SK-MEL-5 (cell line): ENCODE results near the gene SPSB3. TPM values are rescaled to one million over a fixed set of nuclear protein-coding genes. Genes with fewer than 3 reads are reported as not detected.

Experiments used
- DNase-seq: peaks from one replicate; pipeline ENCODE4 v3.0.0-alpha.2; 2016; ENCODE audit warnings: low read depth, low spot score
- in situ Hi-C: cut with HindIII; loops from 2 replicates; pipeline ENCODE4 v1.10.0; 2016; ENCODE audit warnings: low sequenced_read_pairs, high pct_unique_total_duplicates, low pct_unique_long_range_greater_than_20kb
- total RNA-seq: library from RNA; depleted of rRNA; stranded (reverse); fragments of >200 nt; shearing (Covaris generic); gene quantifications from 2 replicates; pipeline ENCODE4 v1.2.3, GENCODE V29; 2014

SPSB3 gene
- total RNA-seq, 1 experiment from 2014 or later = 13.1 TPM

DNA sequence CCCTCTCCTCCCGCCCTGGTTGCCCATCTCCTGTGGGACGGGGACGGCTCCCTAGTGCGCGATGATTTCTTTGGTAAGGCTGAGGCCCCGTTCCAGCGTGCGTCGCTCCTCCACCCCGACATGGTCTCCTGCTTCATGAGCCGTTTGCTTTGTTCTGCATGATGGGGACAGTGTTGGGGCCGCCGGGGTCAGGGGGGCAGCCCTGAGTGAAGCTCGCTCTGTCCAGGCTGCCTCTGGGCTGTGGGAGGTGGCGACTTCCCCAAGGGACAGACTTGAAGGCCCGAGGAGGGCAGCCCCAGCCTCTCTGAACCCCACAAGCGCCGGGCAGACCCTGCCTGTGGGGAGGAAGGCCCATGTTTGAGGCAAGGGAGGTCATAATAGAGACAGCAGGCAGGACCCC, 23.4 kb downstream of the SPSB3 start:
- DNase-seq = no peak
- in situ Hi-C loops = no loop called here

DNA sequence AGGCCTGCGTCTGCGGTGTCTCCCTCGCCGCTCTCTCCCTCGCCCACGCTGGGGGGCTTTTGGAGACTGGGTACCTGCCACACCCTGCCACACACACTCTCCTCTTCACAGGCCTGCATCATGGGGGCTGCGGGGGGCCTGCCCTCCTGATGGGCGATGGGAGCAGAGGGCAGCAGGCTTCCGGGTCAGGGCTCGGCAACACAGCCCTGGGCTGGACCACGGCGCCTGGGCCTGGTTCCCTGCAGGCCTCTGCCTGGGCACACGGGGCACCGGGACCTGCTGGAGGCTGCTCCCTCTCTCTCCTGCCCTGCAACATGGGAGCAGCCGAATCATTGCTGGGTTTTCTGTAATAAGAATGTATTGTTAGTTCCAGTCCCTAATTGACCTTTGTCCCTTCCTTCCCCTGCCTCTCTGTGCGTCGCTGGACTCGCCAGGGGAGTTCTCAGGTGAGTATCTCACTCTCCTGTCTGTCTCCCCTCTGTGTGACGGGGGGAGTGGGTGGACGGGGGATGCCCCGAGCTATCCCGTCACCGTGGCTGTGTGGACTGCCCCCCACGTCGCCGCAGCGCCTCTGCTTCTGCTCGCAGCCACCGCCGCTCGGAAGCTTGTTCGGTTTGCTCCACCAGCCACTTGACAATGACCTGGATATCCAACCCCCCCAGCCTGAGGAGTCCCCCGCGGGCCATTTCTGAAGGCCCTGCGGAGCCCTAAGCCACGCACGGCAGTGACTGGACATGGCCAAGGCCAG, 24.5 kb downstream of the SPSB3 start:
- in situ Hi-C loops = no loop called here
- no peak for DNase-seq

DNA sequence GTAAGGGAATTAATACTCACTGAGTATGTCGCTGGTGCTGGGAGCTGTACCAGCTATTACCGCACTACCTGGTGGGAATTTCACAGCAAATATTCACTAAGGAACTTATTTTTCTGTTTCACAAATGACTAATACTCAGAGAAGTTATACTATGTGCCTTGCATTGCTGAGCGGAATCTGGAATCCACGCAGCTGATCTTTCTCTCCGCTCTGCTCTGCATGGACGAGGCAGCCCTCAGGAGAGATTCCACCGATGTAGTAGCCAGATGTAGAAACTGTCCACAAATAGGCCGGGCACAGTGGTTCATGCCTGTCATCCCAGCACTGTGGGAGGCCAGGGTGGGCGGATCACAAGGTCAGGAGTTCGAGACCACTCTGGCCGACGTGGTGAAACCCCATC, 28.2 kb downstream of the SPSB3 start:
- in situ Hi-C loops = no loop called here
- no peak for DNase-seq

DNA sequence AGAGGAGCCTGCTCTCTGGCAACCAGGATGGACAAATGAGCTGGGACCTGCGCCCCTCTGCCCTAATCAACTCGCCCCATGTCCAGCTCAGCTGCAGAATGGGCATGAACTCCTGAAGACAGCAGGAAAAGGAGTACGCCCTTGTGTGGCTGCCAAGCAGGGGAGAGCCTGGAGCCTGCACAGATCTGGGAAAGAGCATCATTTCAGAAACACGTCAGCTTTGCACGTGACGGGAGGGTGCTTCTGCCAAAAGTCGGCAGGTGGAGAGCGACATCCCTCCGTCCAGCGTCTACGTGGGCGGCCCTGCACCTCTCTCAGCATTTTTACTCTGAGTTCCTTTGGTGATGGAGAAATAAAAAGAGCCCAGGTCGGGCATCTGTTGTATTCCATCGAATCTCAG, 29.5 kb downstream of the SPSB3 start:
- DNase-seq = no peak
- in situ Hi-C loops = no loop called here

DNA sequence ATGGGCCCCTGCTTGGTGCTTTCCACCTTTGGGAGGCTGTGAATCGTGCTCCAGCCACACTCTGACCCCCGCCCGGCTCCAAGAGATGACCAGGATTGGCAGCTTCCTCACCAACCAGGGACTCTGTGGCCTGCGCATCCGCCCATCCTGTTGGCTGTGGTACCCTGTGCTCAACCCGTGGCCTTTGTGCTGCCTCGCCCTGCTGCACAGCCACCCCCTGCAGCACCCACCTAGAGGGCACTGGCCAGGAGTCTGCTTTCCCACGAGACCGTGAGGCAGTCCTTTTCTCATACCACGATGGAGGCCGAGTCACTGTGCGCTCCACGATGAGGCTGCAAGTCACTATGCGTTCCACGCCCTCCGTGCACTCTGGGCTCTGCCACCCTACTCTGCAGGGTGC, 30.4 kb downstream of the SPSB3 start:
- no peak for DNase-seq
- in situ Hi-C loops = no loop called here

DNA sequence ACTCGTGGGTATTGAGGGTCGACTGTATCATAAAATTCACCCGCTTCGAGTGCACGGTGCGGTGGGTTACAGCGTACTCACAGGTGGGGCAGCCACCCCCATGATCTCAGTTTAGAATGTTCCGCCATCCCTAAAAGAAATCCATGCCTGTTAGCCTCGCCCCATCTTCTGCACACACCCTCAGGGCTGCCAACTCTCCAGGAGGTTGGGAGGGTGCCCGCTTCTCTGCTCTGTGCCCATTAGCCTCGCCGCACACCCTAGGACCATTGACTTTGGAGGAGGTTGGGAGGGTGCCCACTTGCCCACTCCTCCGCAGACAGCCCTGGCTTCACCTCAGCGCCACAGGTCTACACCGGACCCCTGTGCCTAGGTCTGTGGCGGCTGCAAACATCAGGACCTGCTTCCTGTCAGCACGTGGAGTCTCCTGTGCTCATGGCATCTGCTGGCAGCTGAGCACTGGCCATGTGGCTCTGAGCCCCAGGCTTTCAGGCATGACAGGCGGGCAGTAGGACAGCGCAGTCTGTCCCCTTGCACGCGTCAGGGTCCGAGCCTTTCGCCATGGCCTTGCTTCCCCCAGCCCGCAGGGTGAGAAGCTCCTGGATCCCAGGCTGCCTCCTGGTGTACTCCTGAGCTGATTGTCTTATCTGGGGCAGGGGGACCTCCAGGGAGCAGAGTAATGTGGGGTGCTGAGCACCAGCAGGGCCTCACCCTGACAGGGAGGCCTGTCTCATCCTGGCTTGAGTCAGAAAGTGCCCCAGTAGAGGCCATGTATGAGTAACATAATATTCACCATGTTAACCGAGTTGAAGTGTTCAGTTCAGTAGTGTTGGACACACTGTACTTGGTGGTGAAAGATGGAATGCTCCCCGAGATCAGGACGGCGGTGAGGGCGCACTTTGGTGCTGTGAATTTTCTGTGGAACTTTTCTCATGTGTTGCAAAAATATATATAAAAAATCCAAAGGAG, 32.9 kb downstream of the SPSB3 start:
- in situ Hi-C loops = no loop called here
- no peak for DNase-seq

DNA sequence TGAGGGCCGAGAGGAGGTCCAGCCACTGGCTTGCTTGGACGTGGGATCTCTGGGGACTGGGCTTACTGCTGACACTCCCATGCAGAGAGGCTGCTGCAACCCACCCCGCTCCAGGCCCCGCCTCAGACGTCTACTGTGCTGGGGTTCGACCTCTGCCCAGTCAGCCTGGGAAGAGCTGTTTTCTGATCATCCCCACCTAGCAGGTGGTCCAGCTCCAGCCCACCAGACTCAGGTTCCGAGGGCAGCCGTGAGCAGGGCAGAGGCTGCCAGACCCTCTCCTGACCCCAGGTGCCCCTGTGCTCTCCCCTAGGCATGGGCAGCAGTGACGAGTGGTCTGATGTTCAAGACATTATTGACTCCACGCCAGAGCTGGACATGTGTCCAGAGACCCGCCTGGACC, 34.4 kb downstream of the SPSB3 start:
- no peak for DNase-seq
- in situ Hi-C loops = no loop called here

DNA sequence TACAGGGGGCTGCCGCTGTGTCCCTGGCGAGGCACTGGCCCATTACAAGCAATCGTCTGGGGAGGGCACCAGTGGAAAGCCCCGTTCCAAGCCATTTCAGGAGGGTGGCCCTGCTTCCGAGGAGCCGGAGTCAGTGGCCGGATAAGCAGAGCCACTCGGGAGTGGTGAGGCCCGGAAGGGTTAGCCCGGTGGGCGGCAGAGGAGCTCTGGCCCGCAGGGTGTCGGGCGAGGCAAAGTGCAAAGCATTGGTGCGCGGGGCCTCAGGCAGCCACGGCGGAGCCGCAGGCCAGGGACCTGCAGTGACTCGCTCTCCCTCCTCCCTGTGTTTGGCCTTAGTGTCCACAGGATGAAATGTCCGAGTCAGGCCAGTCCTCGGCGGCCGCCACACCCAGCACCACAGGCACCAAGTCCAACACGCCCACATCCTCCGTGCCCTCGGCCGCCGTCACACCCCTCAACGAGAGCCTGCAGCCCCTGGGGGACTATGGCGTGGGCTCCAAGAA, 35.6 kb downstream of the SPSB3 start:
- in situ Hi-C loops = no loop called here
- DNase-seq = no peak

DNA sequence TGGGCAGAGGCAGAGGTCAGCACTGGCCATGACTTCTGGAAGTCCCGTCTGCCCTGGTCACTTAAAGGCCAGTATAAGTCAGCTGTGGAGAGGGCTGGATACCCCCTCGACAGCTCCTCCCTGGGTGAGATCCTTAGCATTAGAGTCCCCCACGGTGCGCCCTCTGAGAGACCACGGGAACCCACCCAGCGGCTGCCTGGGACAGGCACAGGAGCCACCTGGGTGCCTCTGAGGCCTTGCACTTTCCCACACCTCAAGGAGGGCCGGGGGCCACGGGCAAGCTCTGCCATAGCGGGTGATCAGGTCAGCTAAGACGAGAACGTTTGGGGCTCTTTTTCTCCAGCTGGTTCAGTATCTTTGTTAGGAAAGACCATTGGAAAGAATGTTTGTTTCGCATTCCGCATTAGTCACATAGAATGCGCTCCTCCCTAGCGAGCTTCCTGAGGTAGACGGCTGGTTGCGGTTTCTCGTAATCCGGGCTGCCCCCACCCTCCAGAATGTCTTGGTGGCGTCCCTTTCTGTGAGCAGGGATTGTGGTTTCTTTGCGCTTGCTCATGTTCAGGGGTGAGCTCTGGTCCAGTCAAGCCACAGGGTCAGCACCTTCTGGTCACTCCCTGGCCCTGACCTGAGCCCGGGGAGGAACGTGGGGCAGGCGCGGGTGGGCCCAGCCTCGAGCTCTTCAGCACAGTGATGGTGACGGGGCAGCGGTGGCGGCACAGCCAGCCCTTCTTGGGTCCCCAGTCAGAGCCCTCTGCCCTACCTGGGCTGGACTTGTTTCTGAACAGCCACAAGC, 36.3 kb downstream of the SPSB3 start:
- DNase-seq = no peak
- in situ Hi-C loops = no loop called here

DNA sequence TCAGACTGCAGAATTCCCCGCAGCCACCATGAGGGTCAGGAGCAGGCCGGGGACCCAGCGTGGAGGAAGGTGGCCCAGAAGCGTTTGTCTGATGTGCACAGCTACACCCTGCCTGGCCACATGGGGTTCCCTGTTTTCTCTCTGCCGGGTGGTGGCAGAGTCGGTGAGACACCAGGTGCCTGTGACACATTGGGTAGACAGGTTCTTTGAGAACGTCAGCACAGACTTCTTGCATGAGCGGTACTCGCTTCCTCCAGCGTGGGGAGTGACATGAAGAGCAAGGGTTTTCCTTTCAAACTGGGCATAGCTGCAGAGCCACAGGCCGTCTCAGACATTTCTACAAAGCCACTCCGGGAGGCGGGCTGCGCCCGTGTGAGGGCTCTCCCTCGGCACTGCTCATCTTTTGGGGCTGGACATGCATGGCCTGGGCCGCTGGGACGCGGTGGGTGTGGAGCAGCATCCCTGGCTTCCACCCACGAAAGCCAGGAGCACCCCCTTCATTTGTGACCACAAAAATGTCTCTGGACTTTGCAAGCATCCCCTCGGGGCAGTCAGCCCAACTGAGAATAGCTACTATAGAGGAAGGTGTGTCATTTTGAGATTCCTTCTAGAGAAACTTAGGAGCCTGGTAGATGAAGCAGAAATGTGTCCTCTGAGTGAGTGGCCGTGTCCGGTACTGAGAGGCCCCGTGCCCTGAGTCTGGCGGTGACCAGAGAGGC, 37.0 kb downstream of the SPSB3 start:
- in situ Hi-C loops = no loop called here
- DNase-seq = no peak

DNA sequence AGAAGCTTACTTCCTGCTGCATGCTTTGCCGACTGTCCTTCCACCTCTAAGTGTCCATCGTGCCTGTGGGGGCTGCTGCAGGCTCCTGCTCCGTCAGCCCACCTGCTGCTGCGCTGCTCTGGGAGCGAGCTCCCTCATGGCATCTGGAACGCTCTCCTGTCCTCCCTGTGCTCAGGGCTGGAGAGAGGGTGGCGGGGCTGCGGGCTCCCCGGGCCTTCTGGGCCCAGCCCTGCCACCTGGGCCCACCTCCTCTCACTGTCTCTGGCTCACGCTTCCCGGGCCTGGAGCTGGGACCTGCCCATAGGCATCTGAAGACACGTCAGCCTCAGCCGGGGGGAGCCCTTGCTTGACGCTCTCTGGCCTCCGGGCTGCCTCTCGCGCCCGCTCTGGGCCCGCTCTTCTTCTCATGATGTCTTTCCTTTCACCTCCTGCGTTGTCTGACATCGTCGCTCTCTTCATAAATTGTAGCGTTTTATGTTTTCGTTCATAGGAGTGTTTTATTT, 38.0 kb downstream of the SPSB3 start:
- no peak for DNase-seq
- in situ Hi-C loops = no loop called here

DNA sequence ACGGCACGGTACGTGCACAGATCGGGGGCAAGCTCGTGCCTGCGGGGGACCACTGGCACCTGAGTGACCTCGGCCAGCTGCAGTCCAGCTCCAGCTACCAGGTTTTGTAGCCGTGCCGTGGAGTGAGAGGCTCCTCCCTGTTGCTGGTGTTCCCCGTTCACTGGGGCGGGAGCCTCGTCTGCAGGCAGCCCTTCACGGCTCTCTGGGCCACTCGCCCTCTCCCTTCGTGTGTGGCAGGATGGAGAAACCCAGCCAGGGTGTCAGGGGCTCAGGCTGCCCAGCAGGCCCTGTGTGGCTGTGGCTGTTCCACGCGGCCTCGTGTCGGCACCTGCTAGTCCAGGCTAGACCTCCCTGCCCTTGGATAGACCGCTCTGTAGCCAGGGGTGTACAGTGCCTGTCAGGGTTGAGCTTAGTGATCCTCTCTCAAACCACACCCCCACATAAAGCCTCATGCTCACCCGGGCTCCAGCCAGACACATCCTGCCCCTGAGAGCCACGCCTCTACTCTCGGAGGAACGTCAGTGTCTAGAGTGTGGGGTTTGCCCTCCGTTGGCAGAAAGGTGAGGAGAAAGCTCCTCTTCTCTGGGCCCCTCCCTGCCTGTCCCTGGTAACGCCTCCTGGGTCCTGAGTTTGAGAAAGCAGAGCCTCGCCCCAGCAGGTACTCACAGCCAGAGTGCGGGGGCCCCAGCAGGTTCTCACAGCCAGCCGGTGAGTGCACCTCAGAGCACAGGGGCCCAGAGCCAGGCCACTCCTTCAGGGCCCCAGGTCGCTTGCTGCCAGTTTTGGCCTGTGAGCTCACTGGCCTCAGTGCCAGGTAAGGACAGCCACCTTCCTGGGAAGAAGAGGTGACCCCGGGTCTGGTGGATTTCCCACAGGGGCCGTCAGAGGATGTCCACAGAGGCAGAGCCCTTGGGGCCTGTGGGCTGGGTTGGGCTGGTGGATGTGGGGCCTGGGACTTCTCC, 38.7 kb downstream of the SPSB3 start:
- no peak for DNase-seq
- in situ Hi-C loops = no loop called here

DNA sequence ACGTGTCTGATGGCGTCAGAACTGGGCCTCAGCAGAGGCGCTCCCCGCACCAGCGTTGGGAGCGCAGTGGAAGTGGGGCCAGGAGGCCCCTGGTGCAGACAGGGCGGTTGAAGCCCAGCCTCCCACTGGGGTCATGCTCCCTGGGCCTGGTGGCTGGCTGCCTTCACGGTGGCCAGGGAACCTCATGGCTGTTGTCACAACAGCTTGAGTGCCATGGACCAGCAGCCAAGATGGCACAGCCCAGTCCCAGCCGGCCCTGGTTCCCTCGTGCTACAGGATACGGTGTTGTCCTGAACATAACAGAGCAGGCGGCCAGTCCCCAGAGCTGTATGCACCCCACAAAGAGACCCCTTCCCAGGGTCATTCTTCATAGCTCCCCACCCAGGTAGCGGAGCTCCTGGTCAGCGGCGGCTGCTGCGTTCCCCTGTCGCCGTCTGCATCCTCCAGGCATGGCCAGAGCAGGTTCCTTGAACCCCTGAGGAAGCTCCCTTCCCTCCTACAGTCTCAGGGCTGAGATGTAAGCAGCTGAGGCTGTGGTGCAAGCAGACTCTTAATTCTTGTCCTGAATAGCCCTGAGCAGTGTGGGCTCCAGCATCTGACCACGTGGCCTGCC, 40.7 kb downstream of the SPSB3 start:
- in situ Hi-C loops = no loop called here
- DNase-seq = no peak

DNA sequence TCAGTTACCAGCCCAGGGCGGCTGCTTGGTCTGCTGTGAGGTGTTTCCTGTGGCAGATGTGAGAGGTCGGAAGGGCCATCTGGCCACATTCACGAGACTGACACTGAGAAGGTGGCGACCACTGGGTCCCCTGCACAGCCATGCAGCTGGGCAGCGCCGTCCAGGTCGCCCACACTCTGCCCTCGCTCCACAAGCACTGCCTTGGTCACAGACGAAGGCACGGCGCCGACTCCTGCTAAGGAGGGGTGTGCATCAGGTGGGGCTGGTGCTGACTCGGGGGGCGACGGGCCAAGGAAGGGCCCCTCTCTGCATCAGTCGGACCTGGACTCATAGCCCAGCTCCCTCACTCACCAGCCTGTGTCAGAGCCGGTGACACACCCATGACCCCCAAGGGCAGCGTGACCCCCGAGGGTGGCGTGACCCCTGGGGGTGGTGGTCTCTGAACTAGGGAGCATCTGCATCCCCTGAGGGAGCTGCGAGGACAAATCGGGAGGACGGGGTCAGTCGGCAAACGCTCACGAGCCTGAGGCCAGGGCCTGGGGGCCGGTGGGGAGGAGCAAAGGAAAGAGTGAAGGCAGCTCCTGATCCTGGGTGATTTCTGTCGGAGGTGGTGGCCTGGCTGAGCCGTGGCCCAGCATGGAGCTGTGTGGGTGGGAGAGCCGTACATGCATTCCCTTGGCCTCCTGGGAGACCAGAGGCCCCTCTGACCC, 41.4 kb downstream of the SPSB3 start:
- in situ Hi-C loops = no loop called here
- DNase-seq = no peak

DNA sequence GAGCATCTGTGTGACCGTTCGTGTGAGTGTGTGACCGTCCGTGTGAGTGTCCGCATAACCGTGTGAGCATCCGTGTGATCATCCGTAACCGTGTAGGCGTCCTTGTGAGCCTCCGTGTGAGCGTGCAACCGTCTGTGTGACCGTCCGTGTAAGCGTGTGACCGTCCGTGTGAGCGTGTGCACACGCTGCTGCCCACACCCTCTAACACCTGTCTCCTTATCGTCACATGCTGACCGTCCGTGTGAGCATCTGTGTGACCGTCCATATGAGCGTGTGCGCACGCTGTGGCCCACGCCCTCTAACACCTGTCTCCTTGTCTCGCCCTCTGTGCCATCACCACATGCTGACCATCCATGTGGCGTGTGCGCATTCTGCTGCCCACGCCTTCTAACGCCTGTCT, 42.1 kb downstream of the SPSB3 start:
- in situ Hi-C loops = no loop called here
- no peak for DNase-seq
